Stimulated activated CD4-positive, alpha-beta T cell treated with anti-CD3 and anti-CD28 coated beads, TNF-alpha, amount 100 ng/mL, for 1 hour (primary cell): ENCODE results near the gene GFY.
"Not testable (repeated sequence)": the region's sequence is repeated elsewhere in the genome, so short reads cannot be mapped to it uniquely, and the experiment has no call there.

Experiments
- DNase-seq, 3 donors: peaks; one replicate each; pipeline ENCODE4 v3.0.0-alpha.2; 2020; ENCODE audit warnings: low read depth in 3 of 3, low spot score in 1 of 3

Gene GFY

GRCh38 chr19:49468199-49468598 is 43.0 kb downstream of the GFY start:
- no peak for DNase-seq

GRCh38 chr19:49468746-49469447 is 43.7 kb downstream of the GFY start:
- DNase-seq, result peak in 2 of 3 donors; percentile 66 to 90

- DNase-seq, result peak in 2 of 3 donors; percentile 55 to 64
Measured at GRCh38 chr19:49469828-49470614, 44.8 kb downstream of the GFY start.

- no peak for DNase-seq
Measured at GRCh38 chr19:49470615-49470978, 45.4 kb downstream of the GFY start.

- DNase-seq, result no peak
Measured at GRCh38 chr19:49472936-49473335, 47.7 kb downstream of the GFY start.

GRCh38 chr19:49473501-49473867 is 48.3 kb downstream of the GFY start:
- DNase-seq, result not testable (repeated sequence)

GRCh38 chr19:49473868-49474541 is 48.8 kb downstream of the GFY start, which contains the start of gene FLT3LG:
TSS of gene FLT3LG (plus strand) at chr19:49474215. CDS start at chr19:49474640, 425 bp downstream.
- DNase-seq, result peak; percentile 70 to 87 (median 87)

GRCh38 chr19:49474542-49474924 is 49.3 kb downstream of the GFY start:
- no peak for DNase-seq

- DNase-seq, result no peak
Measured at GRCh38 chr19:49475191-49475917, 50.2 kb downstream of the GFY start.

- peak in 1 of 3 donors; percentile 64 for DNase-seq
Measured at GRCh38 chr19:49475995-49476880, 51.0 kb downstream of the GFY start.
